IPS-NIHi7 (cell line): ENCODE data around the gene VILL.
"Not testable (repeated sequence)": the region's sequence is repeated elsewhere in the genome, so short reads cannot be mapped to it uniquely, and the experiment has no call there.

Experiments used
- DNase-seq: peaks from one replicate; pipeline ENCODE4 v3.0.0; 2012; ENCODE audit warnings: mixed read lengths; ENCODE audit errors: extremely low spot score

The VILL gene

DNA sequence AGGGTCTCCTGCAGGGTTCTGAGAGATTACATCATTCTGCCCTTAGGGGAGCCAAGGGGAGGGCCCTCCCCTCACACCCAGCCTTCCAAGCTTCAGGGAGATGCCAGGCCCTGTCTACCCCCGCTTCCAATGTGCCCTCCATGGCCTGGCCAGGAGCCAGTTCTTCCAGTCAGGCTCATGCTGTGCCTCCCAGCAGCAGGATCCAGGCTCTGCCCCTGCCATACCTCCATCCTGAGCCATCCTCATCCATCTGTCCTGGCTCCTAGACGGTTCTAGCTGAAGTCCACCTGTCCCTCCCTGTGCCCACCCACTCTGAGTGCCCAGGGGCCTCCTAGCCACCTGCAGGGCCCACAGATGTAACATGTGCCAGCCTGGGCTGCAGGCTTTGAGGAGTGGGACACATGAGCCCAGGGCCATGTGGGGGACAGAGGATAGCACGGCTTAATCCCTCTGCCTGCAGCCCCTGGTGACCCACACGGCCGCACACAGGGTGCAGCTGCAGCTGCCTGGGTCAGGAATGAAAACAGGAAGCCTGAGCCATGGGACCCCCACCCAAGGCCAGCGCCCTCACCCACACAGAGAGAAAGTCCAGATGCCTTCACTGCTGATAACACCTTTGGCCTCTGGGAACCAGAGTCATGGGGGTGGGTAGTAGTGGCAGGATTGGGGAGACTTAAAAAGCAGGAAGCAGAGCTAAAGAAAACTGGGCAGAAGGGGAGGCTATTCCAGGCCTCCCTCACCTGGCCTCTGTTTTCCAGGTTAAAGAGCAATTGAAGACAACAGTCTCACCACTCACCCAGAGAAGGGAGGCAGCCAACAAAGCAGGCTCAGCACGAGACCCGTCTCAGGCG lies 27.1 kb downstream of the VILL start:
- DNase-seq, result no peak

DNA sequence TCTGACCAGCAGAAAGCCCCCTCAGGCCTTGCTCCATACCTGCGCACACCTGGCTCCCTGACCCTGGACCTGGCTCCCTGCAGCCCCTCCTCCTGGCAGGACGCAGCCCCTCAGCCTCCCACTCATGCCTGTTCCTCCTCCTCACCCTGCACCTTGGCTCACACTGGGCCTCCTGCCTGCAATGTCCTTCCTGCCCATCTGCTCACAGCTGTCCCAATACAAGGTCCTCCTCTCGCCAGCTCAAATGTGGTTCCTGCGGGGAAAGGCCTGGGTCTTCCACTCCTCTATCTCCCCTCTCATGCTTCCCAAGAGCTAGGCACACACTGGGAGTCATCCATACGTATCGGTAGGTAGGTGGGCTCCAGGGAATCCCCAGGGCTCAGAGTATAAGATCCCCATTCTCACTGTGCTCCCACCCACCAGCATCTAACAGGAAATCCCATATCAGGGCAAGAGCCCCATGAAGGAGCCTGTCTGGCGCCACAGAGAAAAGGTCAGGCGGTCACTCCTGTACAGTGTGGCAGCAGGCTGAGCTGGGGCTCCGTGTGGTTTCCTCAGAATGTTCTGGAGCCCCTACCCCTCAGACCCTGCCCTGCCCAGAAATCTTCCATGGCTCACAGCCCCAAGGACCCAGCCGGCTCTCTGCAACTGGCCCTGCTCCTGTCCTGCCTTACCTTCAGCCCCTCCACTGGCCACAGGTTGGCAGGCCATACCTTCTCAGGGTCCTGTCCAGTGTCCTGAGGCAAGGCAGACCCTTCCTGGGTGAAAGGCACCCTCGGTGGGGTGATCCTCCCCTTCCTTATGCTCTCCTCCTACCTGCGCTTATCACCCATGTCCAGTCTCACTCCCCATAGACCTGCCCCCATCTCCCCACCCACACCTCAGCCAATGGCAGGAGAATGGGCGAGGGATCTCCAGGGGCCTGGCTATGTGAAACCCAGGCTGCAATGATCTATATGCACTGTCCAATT lies 28.0 kb downstream of the VILL start:
- DNase-seq, result no peak

DNA sequence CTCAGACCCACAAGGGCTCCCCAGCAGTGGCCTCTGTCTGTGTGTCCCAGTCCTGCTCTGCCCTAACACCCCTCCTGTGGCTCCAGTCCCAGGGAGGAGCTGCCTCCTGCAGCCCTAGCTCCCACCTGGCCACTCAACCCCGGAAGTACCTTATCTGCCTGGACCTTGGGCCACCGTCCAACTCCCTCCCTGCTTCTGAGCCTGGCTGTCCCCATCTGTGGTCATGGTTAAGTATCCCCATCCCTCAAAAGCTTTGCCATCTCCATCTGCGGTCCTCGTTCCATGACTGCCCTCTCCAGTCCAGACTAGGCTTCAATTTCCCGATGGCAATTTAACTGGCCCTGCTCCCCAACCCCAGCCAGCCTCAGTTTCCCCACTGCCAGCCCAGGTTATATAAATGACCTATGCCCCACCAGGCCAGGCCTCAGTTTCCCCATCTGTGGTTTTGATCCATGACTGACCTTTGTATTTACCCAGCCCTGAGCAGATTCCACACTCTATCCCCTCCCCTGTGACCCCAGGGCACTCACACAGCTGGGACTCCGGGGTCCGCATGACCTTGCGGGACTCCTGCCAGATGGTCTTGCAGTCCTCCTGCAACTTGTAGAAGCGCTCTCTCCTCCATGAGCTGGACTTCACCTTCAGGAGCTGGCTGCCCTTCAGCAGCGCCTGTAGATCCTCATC lies 29.2 kb downstream of the VILL start:
- no peak for DNase-seq

DNA sequence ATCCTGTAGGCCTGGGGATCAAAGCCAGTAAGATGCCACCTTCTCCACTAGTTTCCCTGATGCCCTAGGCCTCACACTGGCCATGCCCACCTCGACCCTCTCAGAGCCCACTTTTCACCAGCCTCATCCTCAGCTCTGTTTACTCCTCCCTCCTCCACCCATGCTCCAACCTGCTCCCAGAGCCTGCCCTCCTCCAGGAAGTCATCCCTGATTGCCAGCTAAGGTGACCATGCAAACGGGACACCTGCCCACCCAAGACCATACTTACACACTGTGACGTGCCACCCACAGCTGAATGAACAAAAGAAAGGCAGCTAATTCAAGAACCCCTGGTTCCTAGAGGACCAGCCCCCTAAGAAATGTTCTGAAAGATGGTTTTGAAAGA lies 29.7 kb downstream of the VILL start:
- no peak for DNase-seq

DNA sequence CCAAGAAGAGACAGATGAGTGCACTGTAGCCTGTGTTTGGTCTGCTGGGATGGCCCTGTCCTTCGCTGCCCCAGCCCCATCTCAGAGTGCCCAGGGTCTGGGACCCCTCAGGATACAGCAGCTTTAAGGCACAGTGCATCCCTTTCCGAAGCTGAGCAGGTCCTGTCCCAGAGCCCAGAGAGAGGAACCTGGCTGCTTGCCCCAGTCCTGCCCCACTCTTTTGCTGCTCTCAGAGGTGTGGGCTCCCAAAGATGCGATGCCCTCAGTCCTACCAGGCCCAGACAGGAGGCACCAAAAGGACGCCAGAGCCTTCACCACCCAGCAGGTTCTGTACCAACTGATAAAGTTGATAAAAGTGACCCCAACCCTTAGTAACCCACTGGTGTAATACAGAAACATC lies 30.6 kb downstream of the VILL start:
- no peak for DNase-seq

DNA sequence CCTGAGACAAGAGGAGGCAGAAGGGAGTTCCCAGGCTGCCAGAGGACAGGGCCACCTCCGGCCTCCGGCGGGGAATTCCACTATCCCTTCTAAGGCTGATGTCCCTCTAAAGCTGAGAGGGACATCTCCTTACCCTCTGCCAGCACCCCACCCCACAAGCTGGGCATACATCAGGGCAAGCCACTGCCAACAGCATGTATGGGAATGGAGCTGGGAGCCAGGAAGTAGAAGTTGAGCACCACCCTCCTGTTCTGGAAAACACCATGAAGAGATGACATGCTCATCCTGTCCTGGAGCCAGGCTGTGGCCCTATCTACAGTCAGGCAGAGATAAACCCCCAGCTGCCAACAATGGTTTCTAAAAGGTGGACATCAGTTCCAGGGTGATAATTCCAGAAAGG lies 31.7 kb downstream of the VILL start:
- no peak for DNase-seq

DNA sequence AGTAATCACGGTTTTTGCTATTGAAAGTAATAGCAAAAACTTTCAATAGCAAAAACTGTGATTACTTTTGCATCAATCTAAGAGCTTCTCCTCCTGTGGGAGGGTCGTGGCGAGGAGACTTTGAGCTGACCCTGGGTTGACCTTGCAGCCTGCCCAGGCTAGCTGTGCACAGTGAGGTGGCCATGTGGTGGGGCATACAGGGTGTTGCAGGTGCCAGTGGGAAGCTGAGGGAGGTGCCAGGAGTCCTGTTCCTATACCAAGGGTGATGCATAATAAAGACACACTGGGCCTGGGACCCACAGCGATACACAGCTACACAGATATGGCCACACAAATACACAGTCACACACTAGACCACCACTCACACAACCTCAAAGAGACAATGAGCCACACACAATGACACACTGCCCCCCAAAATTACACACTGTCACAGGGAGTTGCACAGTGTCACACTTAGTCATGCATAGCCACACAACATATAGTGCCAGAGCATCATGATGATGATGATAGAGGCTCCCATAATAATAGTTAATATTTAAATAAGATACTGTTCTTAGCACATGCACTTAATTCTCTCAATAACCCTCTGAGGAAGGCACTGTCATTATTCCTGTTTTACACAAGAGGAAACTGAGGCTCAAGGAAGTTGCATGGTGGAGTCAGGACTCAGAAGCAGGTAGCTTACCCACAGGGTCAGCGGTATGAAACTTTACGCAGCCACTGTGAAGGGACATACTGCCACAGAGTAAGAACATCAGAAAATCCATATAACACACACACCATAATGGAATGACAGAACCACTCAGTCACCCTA lies 32.5 kb downstream of the VILL start:
- no peak for DNase-seq

DNA sequence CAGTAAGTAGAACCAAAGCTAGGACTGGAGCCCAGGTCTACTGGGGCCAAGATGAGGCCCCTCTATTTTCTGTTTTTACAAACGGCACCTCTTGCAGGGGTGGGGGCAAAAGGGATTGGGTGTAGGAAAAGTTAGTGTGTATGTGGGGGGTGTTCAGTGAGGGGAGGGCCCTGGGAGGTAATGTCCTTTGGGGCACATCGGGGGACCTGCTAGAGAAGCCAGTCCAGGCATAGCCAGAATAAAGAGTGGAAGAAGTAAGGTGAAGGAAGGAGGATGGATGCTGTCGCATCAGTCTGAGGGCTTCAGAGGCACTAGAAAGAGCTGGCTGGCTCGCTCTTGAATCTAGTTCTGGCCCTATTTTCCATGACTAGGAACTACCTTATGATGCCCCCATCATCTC lies 36.3 kb downstream of the VILL start:
- no peak for DNase-seq

DNA sequence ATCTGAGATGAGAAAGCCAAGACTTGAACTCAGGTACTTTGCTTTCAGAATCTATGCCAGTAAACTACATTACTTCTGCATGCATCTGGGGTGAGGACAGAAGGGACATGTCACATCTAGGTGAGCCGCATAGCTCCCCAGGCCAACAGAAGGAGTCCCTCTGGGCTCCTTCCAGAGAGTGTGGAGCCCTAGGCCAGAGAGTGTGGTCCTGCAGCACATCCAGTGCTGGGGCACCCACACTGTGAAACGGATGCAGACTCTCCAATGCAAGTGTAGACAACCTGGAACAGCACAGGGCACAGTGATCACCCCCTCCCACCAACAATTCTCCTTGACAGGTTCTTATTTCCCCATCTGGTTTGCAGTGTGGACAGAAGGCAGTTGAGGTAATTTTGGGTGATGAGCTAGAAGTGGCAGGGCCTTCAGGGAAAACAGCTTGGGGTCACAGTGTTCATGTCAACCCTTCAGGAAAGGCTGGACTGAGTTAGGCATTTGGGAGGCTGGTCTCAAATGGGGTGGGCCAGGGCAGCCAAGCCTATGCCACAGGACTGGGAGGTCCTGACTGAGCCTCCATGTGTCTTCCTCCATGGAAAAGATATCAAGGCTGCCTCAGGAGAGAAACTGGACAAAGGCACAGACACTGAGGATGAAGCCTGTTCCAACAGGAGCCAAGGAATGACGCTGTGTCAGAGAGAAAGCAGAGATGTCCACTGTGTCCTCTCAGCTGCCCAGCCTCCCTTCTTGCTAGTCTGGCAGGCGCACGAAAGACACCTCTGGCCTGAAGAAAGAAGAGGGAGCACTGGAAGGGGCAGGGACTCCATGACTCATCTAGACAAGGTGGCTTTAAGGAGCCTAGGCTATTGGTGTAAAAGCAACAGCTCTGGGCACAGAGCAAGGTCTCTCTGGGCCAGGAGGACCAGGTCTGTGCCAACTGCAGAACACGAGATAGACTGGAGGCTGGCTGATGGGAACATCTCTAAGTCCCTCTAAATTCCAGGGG lies 37.2 kb downstream of the VILL start:
- no peak for DNase-seq

DNA sequence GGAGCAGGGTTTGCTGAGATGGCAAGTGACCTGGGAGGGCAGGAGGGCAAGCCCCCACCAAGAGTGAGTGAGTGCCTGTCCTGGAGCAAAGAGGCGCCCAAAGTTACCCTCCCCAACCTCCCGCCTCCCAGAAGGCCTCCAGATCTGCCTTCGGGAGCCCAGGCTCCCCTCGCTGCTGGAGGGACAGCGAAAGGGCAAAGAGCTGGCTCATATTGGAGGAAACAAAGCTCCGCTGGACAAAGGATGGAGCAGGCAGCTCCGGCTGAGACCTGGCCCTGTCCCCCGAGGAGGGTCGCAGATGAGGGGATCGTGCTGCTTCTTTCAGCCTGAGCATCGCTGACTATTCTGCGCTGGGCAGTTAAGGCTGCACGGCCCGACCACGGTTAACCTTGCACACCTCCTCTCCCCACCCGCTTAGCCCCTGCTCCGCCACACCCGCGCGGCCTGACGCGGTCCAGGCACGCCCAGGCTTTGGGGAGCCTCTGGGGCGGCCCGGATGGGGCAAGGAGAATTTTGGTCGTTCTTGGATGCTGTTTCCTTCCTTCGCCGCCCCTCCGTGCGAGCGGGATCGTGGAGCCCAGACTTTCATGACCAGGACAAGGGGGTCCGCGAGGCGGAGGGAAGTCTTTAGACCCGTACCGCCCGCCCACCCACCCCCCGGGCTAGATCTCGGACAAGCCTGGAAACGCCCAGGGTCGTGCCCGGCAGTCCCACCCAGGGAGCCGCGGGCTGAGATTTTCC lies 38.2 kb downstream of the VILL start:
- no peak for DNase-seq

DNA sequence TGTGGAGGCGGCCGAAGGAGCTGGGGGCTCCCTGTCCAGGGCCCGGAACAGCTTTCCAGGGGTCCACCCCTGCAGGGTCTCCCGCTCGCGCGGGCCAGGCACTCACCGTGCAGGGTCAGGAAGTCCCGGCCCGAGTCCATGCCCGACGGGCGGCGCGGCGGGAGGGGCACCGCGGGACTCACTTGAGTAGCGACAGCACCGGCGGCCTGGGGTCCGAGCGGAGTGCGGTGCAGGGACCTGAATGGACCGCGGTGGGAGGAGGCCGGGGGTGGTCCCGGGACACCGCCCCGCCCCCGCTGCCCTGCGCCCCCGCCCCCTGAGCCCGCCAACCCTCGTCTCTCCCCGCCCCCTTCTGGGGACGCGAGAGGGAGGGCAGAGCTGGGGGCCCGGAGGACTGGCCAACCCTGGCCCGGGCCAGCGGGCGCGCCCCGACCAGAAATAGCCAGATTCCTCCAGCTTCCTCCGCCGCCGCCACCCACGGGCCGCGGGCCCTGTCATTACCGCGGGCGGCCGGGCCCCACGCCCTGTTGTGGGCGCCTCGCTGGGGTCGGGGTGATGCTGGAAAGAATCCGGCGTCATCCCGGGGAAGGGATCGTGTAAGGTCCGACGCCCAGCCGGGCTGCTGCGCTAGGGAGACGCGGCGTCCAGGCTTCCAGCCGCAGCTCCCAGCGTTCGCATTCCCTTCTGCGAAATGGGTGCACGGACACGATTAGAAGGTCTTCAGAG lies 39.0 kb downstream of the VILL start, which contains the start of gene PLCD1:
PLCD1 (minus strand) TSS at position 243 of the 726 bp plus-strand sequence; CDS start at position 140, 103 bp downstream.
- peak; percentile 93 for DNase-seq

DNA sequence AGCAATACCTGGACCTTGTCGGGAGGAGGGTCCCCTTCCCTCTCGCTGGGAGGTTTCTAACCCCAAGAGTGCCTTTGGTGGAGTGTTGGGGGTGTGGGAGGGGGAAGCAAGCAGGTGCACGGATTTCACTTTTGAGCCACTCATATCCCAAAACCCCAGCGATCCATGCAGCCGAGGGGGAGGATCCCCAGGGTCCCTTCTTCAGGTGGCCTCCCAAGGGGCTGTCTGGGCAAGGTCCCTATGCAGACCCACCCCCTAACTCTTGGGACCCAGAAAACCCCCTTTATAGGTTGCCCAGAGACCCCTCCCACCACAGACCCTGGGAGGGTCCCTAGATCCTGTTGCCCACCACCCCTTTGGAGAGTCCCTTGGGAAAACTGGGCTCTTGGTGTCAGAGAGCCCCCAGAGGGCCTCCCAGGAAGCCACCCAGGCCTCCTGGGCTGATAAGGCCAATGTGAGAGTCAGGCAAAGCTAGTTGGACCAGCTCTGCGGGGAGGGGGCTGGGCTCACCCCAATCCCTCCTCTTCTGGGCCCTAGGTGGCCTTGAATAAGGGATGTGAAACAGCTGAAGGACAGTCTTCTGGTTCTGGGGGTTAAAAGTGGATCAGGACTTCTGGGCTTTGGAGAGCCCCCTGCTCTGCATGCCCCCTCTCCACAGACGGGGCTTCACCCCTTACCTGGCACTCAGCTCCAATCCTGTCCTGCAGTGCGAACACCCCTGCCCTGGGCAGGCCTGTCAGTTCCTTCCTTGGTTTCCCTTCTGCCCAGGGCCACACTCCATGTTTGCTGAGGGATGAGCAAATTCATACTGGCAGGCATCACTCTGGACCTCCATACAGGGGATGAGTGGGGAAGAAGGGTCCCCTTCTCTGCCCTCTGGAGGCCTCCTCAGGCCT lies 39.8 kb downstream of the VILL start:
- DNase-seq, result no peak

DNA sequence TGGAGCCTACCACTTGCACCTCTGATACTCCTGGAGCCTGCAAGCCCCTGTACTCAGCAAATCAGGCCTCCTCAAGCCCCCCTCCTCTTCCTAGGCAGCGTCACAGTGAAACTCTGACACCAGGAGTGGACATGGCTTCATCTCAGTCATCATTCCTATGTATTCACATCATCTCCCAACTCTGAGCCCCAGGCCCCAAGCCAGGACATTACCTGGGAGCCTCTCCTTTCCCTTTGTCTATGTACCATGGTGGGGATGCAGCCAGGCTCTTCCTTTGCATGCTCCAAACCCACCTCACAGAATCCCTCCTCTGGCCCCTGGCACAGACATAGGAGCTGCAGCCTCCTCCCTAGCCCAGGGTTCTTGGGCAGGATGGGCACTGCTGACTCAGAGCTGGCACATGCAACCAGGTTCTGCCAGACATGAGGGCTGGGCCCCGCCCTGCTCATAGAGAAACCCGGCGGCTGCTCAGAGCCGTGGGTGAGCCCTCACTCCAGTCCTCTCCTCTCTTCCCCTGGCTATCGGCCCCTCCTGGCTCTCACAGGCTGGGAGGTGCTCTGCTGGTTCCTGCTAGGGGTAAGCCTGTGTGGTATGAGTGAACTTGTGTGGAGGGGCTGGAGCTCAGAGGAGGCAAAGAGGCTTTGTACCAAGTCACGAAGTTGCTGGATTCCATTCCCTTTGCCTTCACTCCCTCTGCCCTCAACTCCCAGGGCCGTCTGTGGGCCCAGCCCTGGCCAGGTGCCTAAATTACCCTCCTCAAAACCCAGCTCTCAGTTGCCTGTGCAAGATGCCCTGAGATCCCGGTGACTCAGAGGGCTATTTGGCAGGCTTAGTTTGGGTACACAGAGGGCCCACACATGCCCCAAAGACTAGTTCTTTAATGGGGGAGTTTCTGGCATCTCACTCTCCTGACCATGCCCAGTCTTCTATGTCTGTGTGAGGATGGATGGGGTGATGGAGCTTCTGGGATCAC lies 40.7 kb downstream of the VILL start:
- no peak for DNase-seq

DNA sequence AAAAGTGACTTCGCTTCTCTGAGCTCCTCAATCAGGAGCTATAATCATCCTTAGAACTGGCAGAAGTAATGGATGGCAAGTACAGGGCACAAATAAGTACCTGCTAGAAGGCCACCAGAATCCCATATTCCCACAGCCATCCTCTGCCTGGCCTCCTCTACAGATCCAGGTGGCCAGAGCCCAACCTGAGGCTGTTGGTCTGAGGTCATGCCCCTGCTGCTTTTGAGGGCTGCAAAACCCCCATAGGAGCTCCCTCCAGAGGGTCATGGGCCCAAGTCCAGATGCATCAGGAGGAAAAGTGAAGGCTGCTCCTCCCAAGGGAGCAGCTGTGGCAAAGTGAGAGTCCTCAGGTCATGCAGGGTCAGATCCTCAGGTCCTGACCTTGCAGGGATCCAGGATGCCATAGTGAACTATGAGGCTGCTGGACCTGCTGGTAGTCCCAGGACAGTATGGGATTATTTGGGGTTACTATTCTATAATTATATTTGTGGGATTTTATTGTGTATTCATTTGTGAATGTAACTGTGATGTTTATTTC lies 41.8 kb downstream of the VILL start:
- no peak for DNase-seq

DNA sequence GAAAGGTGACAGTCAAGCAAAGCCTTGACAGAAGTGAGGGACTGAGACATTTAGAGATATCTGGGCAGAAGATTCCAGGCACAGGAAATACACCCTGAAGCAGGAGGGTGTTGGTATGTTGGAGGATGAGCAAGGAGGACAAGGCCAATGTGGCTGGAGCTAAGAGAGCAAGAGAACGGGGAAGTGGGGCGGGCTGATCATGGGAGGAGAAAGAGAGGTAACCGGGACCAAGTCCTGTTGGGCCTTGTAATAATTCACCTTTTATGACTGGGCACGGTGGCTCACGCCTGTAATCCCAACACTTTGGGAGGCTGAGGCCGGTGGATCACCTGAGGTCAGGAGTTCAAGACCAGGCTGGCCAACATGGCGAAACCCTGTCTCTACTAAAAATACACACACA lies 43.0 kb downstream of the VILL start:
- not testable (repeated sequence) for DNase-seq

DNA sequence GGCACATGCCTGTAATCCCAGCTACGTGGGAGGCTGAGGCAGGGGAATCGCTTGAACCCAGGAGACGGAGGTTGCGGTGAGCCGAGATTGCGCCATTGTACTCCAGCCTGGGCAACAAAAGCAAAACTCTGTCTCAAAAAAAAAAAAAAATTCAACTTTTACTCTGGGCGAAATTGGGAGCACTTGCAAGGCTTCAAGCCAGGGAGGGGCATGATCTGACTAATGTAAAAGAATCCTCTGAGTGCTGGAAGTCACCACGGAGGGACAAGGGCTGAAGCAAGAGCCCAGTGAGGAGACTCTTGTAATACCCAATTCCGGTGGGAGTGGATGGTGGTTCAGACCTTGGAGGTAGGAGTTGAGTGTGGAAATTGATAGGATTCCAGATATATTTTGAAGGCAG lies 43.7 kb downstream of the VILL start:
- not testable (repeated sequence) for DNase-seq
